ENCODE data around the gene GABRD.

DNA sequence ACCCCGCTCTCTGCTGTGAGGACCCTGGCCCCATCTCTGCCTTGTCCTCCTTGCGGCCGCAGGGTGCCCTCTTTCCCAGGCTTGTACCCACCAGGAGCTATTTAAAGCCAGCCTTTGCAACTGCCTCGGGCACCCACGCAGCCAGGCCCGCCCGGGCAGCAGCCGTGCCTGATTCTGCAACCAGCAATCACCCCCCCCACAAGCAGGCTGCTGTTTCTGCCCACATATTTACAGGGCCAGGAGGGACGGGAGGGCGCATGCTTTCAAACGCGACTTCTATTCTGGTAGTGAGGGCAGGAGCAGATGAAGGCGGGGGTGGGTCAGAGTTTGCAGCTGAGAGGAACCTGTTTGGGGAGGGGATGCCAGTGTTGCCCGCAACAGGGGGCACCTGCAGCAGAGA, 13.6 kb downstream of the GABRD start:
- TF ChIP-seq, protein P1, sequence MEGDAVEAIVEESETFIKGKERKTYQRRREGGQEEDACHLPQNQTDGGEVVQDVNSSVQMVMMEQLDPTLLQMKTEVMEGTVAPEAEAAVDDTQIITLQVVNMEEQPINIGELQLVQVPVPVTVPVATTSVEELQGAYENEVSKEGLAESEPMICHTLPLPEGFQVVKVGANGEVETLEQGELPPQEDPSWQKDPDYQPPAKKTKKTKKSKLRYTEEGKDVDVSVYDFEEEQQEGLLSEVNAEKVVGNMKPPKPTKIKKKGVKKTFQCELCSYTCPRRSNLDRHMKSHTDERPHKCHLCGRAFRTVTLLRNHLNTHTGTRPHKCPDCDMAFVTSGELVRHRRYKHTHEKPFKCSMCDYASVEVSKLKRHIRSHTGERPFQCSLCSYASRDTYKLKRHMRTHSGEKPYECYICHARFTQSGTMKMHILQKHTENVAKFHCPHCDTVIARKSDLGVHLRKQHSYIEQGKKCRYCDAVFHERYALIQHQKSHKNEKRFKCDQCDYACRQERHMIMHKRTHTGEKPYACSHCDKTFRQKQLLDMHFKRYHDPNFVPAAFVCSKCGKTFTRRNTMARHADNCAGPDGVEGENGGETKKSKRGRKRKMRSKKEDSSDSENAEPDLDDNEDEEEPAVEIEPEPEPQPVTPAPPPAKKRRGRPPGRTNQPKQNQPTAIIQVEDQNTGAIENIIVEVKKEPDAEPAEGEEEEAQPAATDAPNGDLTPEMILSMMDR (IDR thresholded peaks at IDR 0.05; ENCODE audit: low read depth, low read length) = no peak
- TF ChIP-seq EZH2phosphoT487 (IDR thresholded peaks at IDR 0.05; ENCODE audit: low read depth) = no peak
